NB4 (cell line): ENCODE results near the gene DOCK3.

ENCODE experiments used
- CTCF ChIP-seq: IDR thresholded peaks from one replicate; pipeline ENCODE4 v1.5.1; 2012; ENCODE audit warnings: low read depth, low read length
- MAX ChIP-seq: IDR thresholded peaks from 2 replicates; pipeline ENCODE4 v1.6.1; 2011; ENCODE audit warnings: low read depth, low read length
- MYC ChIP-seq: IDR thresholded peaks from 2 replicates; pipeline ENCODE4 v1.6.1; 2011; ENCODE audit warnings: low read depth, low read length
- POLR2A ChIP-seq: IDR thresholded peaks from 2 replicates; pipeline ENCODE4 v1.6.1; 2011; ENCODE audit warnings: mild to moderate bottlenecking; ENCODE audit not compliant: insufficient read length; ENCODE audit errors: extremely low read depth

GRCh38 chr3:51371943-51372557 is 697.3 kb downstream of the DOCK3 start:
- TF ChIP-seq POLR2A (no peak), CTCF (peak; percentile 68), MYC (no peak), MAX (no peak)
